GM23248 (cell line): ENCODE measurements around the gene UBL5.
"Not testable (repeated sequence)": the region's sequence is repeated elsewhere in the genome, so short reads cannot be mapped to it uniquely, and the experiment has no call there.

Experiments used
- EZH2 ChIP-seq: fragments of 200-600 bp; sonication (generic); IDR thresholded peaks from 2 replicates; pipeline ENCODE4 v1.6.1; 2018; ENCODE audit warnings: antibody characterized with exemption, mild to moderate bottlenecking; ENCODE audit not compliant: insufficient read depth, poor library complexity, severe bottlenecking
- EZH2phosphoT487 ChIP-seq: fragments of 200-600 bp; sonication (generic); IDR thresholded peaks from 2 replicates; pipeline ENCODE4 v1.6.1; 2018; ENCODE audit warnings: antibody characterized with exemption, moderate library complexity, mild to moderate bottlenecking, low read depth; ENCODE audit not compliant: insufficient read depth

- TF ChIP-seq EZH2, EZH2phosphoT487: not testable (repeated sequence)
These were observed 43.6 kb upstream of the UBL5 start for GRCh38 chr19:9784163-9784496.
